Chondrocyte (in vitro differentiated cells): ENCODE results near the gene ELMO1. TPM values are rescaled to one million over a fixed set of nuclear protein-coding genes. Genes with fewer than 3 reads are reported as not detected.

Source experiments
- DNase-seq: peaks from one replicate; pipeline ENCODE4 v3.0.0; 2021; ENCODE audit warnings: mixed read lengths, low spot score
- H3K27ac Mint-ChIP-seq: one replicate; pipeline ENCODE4 v1.8.0; 2021; ENCODE audit warnings: mild to moderate bottlenecking, moderate library complexity, mixed read lengths; ENCODE audit not compliant: unreplicated experiment
- H3K27me3 Mint-ChIP-seq: 2 replicates; pipeline ENCODE4 v1.8.0; 2021; ENCODE audit warnings: low read depth, mixed read lengths
- H3K36me3 Mint-ChIP-seq: 2 replicates; pipeline ENCODE4 v1.8.0; 2021; ENCODE audit warnings: low read depth, mixed read lengths
- H3K4me1 Mint-ChIP-seq: 2 replicates; pipeline ENCODE4 v1.8.0; 2021; ENCODE audit warnings: low read depth, mild to moderate bottlenecking, mixed read lengths
- H3K4me3 Mint-ChIP-seq: one replicate; pipeline ENCODE4 v1.8.0; 2021; ENCODE audit warnings: mild to moderate bottlenecking, moderate library complexity, mixed read lengths; ENCODE audit not compliant: unreplicated experiment
- H3K9me3 Mint-ChIP-seq: 2 replicates; pipeline ENCODE4 v1.8.0; 2021; ENCODE audit warnings: low read depth, mixed read lengths
- total RNA-seq: library from RNA; stranded (reverse); gene quantifications from 3 replicates; pipeline ENCODE4 v1.2.1, GENCODE V29; 2021
- TF ChIP-seq, protein P1 (sequence below): fragments of 200-600 bp; sonication (generic); IDR thresholded peaks from 2 replicates; pipeline ENCODE4 v1.5.0; 2021; ENCODE audit warnings: antibody characterized with exemption, mild to moderate bottlenecking, moderate library complexity

ELMO1 gene
- total RNA-seq, 1 donor from 2014 or later = 0.42 TPM

- no peaks in the 10 kb centered on the region for H3K36me3 Mint-ChIP-seq
- no peak overlapping the region for H3K4me3 Mint-ChIP-seq
- H3K9me3 Mint-ChIP-seq = peaks cover 17% of the 10 kb centered on the region
- no peak for DNase-seq
- TF ChIP-seq, protein P1, sequence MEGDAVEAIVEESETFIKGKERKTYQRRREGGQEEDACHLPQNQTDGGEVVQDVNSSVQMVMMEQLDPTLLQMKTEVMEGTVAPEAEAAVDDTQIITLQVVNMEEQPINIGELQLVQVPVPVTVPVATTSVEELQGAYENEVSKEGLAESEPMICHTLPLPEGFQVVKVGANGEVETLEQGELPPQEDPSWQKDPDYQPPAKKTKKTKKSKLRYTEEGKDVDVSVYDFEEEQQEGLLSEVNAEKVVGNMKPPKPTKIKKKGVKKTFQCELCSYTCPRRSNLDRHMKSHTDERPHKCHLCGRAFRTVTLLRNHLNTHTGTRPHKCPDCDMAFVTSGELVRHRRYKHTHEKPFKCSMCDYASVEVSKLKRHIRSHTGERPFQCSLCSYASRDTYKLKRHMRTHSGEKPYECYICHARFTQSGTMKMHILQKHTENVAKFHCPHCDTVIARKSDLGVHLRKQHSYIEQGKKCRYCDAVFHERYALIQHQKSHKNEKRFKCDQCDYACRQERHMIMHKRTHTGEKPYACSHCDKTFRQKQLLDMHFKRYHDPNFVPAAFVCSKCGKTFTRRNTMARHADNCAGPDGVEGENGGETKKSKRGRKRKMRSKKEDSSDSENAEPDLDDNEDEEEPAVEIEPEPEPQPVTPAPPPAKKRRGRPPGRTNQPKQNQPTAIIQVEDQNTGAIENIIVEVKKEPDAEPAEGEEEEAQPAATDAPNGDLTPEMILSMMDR = no peak
- no peaks in the 10 kb centered on the region for H3K27me3 Mint-ChIP-seq
- no peak overlapping the region for H3K27ac Mint-ChIP-seq
- no peaks in the 10 kb centered on the region for H3K4me1 Mint-ChIP-seq
Measured at GRCh38 chr7:37380831-37381230, 67.8 kb downstream of the ELMO1 start.

- DNase-seq = no peak
- peaks cover 17% of the 10 kb centered on the region for H3K9me3 Mint-ChIP-seq
- H3K4me3 Mint-ChIP-seq = no peak overlapping the region
- TF ChIP-seq, protein P1 = no peak
- no peaks in the 10 kb centered on the region for H3K27me3 Mint-ChIP-seq
- H3K27ac Mint-ChIP-seq = no peak overlapping the region
- H3K36me3 Mint-ChIP-seq = no peaks in the 10 kb centered on the region
- H3K4me1 Mint-ChIP-seq = no peaks in the 10 kb centered on the region
Measured at GRCh38 chr7:37379546-37380277, 69.0 kb downstream of the ELMO1 start.

- Mint-ChIP-seq H3K27me3 (no peaks in the 10 kb centered on the region), H3K4me1 (no peaks in the 10 kb centered on the region), H3K9me3 (peaks cover 17% of the 10 kb centered on the region), H3K4me3 (no peak overlapping the region), H3K36me3 (no peaks in the 10 kb centered on the region), H3K27ac (no peak overlapping the region)
- no peak for DNase-seq
- TF ChIP-seq, protein P1 = no peak
Measured at GRCh38 chr7:37377231-37377630, 71.4 kb downstream of the ELMO1 start.

GRCh38 chr7:37376386-37376785 lies 72.3 kb downstream of the ELMO1 start:
- DNase-seq = no peak
- Mint-ChIP-seq H3K4me1 (no peaks in the 10 kb centered on the region), H3K9me3 (peaks cover 17% of the 10 kb centered on the region), H3K27ac (no peak overlapping the region), H3K4me3 (no peak overlapping the region), H3K27me3 (no peaks in the 10 kb centered on the region), H3K36me3 (no peaks in the 10 kb centered on the region)
- TF ChIP-seq, protein P1 = no peak

DNA sequence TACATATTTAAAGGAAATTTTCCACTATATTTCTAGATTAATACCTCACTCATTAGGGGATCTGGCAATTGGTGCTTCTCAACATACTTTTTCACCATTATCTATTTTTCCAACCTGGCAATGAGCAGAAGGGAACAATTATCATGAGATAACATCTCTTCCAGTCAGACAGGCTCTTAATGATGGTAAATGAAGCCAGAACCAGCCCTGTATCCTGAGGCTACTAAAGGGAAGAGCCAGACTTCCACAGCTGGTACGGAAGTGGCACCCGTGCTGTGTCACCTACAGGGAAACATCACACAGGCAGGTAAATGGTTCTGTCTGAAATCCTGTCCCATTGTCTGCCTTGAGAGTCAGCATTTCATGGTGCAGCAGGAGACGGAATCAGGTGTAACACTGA lies 75.9 kb downstream of the ELMO1 start:
- H3K36me3 Mint-ChIP-seq = no peaks in the 10 kb centered on the region
- peaks cover 14% of the 10 kb centered on the region for H3K9me3 Mint-ChIP-seq
- H3K27ac Mint-ChIP-seq = no peak overlapping the region
- no peak overlapping the region for H3K4me3 Mint-ChIP-seq
- TF ChIP-seq, protein P1 = no peak
- no peak for DNase-seq
- H3K27me3 Mint-ChIP-seq = peaks cover 20% of the 10 kb centered on the region
- no peaks in the 10 kb centered on the region for H3K4me1 Mint-ChIP-seq
